HepG2 (cell line): ENCODE measurements around the gene SIMC1.
"Not testable (repeated sequence)": the region's sequence is repeated elsewhere in the genome, so short reads cannot be mapped to it uniquely, and the experiment has no call there.

Experiments
- EP300 ChIP-seq, 3 experiments: sonication (generic) in 1 of 3; formaldehyde crosslinking in 1 of 3; IDR thresholded peaks; 2 replicates each; pipeline versions ENCODE4 v1.5.1 to v1.6.1; 2011 to 2020; ENCODE audit warnings: low read depth in 2 of 3, low read length in 2 of 3, borderline replicate concordance in 1 of 3, improper control_type of control experiment in 1 of 3, mild to moderate bottlenecking in 1 of 3, missing genetic modification reagents in 1 of 3, moderate library complexity in 1 of 3
- EZH2 ChIP-seq: conservative IDR thresholded peaks from 2 replicates; pipeline ENCODE4 v1.6.1; 2012; ENCODE audit warnings: mild to moderate bottlenecking, low read depth, low read length, moderate library complexity
- HMGXB4 ChIP-seq, 2 experiments: sonication (generic) in 1 of 2; formaldehyde crosslinking in 1 of 2; IDR thresholded peaks; 2 replicates each; pipeline versions ENCODE4 v1.4.0 to v1.6.1; 2018 to 2020; ENCODE audit warnings: missing genetic modification reagents in 2 of 2, borderline replicate concordance in 1 of 2, low read depth in 1 of 2, mild to moderate bottlenecking in 1 of 2, missing biosample characterization in 1 of 2
- NAIF1 ChIP-seq: sonication (generic); formaldehyde crosslinking; IDR thresholded peaks from 2 replicates; pipeline ENCODE4 v1.5.0; 2020; ENCODE audit warnings: mild to moderate bottlenecking, missing genetic modification reagents, borderline replicate concordance
- RBFOX2 ChIP-seq: fragments of 200-400 bp; formaldehyde crosslinking; IDR thresholded peaks from 2 replicates; pipeline ENCODE4 v1.6.1; 2017; ENCODE audit warnings: low read depth, mild to moderate bottlenecking, low read length
- ZKSCAN1 ChIP-seq: fragments of 150-350 bp; IDR thresholded peaks from 2 replicates; pipeline ENCODE4 v1.6.1; 2014; ENCODE audit warnings: low read length
- ZNF558 ChIP-seq: sonication (generic); formaldehyde crosslinking; IDR thresholded peaks from 2 replicates; pipeline ENCODE4 v1.9.0; 2022; ENCODE audit warnings: mild to moderate bottlenecking, missing genetic modification reagents, borderline replicate concordance
- TF ChIP-seq, protein P1 (sequence below): sonication (generic); formaldehyde crosslinking; IDR thresholded peaks from 2 replicates; pipeline ENCODE4 v1.5.0; 2020; ENCODE audit warnings: mild to moderate bottlenecking, missing genetic modification reagents, moderate library complexity

- TF ChIP-seq, protein P1, sequence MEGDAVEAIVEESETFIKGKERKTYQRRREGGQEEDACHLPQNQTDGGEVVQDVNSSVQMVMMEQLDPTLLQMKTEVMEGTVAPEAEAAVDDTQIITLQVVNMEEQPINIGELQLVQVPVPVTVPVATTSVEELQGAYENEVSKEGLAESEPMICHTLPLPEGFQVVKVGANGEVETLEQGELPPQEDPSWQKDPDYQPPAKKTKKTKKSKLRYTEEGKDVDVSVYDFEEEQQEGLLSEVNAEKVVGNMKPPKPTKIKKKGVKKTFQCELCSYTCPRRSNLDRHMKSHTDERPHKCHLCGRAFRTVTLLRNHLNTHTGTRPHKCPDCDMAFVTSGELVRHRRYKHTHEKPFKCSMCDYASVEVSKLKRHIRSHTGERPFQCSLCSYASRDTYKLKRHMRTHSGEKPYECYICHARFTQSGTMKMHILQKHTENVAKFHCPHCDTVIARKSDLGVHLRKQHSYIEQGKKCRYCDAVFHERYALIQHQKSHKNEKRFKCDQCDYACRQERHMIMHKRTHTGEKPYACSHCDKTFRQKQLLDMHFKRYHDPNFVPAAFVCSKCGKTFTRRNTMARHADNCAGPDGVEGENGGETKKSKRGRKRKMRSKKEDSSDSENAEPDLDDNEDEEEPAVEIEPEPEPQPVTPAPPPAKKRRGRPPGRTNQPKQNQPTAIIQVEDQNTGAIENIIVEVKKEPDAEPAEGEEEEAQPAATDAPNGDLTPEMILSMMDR (CRISPR knock-in tag): not testable (repeated sequence)
- not testable (repeated sequence) for TF ChIP-seq EZH2; EP300 (IDR thresholded peaks at IDR 0.05; ENCODE audit: low read depth in 2 of 2, low read length in 2 of 2); EP300 (CRISPR knock-in tag; IDR thresholded peaks at IDR 0.05; ENCODE audit: borderline replicate concordance); RBFOX2; ZNF558 (CRISPR knock-in tag); HMGXB4 (CRISPR knock-in tag; IDR thresholded peaks at IDR 0.05; ENCODE audit: borderline replicate concordance in 1 of 2, low read depth in 1 of 2); NAIF1 (CRISPR knock-in tag); ZKSCAN1
Observed at GRCh38 chr5:176266448-176266847, 28.2 kb downstream of the SIMC1 start.
